ENCODE data around the gene ATAD3B.
A peak's percentile ranks its signal among the peaks of the same experiment; 100 is the strongest.

The ATAD3B gene

GRCh38 chr1:1434131-1434823 lies 37.3 kb upstream of the ATAD3B start:
- TF ChIP-seq CTCF (IDR thresholded peaks at IDR 0.05; ENCODE audit: low read depth, low read length, missing control alignments), result no peak
- DNase-seq (ENCODE audit: extremely low read depth, low read depth), result no peak
- H3K4me3 ChIP-seq (replicated peaks; ENCODE audit: low read depth, low read length), result no peak overlapping the region

- DNase-seq (ENCODE audit: extremely low read depth, low read depth), result no peak
- TF ChIP-seq CTCF (IDR thresholded peaks at IDR 0.05; ENCODE audit: low read depth, low read length, missing control alignments), result no peak
- no peak overlapping the region for H3K4me3 ChIP-seq (replicated peaks; ENCODE audit: low read depth, low read length)
These were observed 36.8 kb upstream of the ATAD3B start for GRCh38 chr1:1434824-1435105.

- peak within 1 kb of the TSS; percentile 20 for H3K4me3 ChIP-seq (replicated peaks; ENCODE audit: low read depth, low read length)
- no peak for DNase-seq (ENCODE audit: extremely low read depth, low read depth)
- no peak for TF ChIP-seq CTCF (IDR thresholded peaks at IDR 0.05; ENCODE audit: low read depth, low read length, missing control alignments)
These were observed 36.3 kb upstream of the ATAD3B start, which contains the start of gene VWA1 for GRCh38 chr1:1435106-1435903. TSS of gene VWA1 (plus strand) at chr1:1435690. CDS start at chr1:1435749, 59 bp downstream.

GRCh38 chr1:1435911-1436629 lies 35.5 kb upstream of the ATAD3B start:
- DNase-seq (ENCODE audit: extremely low read depth, low read depth), result no peak
- H3K4me3 ChIP-seq (replicated peaks; ENCODE audit: low read depth, low read length), result peak overlapping the region; percentile 20
- TF ChIP-seq CTCF (IDR thresholded peaks at IDR 0.05; ENCODE audit: low read depth, low read length, missing control alignments), result no peak

- TF ChIP-seq CTCF (IDR thresholded peaks at IDR 0.05; ENCODE audit: low read depth, low read length, missing control alignments), result no peak
- no peak overlapping the region for H3K4me3 ChIP-seq (replicated peaks; ENCODE audit: low read depth, low read length)
- no peak for DNase-seq (ENCODE audit: extremely low read depth, low read depth)
These were observed 34.9 kb upstream of the ATAD3B start for GRCh38 chr1:1436630-1437032.

- no peak for DNase-seq (ENCODE audit: extremely low read depth, low read depth)
- no peak overlapping the region for H3K4me3 ChIP-seq (replicated peaks; ENCODE audit: low read depth, low read length)
- no peak for TF ChIP-seq CTCF (IDR thresholded peaks at IDR 0.05; ENCODE audit: low read depth, low read length, missing control alignments)
These were observed 34.3 kb upstream of the ATAD3B start for GRCh38 chr1:1437033-1437903.
